Measurements from ENCODE around the gene FLAD1.
A peak's percentile ranks its signal among the peaks of the same experiment; 100 is the strongest.

FLAD1 gene

DNA sequence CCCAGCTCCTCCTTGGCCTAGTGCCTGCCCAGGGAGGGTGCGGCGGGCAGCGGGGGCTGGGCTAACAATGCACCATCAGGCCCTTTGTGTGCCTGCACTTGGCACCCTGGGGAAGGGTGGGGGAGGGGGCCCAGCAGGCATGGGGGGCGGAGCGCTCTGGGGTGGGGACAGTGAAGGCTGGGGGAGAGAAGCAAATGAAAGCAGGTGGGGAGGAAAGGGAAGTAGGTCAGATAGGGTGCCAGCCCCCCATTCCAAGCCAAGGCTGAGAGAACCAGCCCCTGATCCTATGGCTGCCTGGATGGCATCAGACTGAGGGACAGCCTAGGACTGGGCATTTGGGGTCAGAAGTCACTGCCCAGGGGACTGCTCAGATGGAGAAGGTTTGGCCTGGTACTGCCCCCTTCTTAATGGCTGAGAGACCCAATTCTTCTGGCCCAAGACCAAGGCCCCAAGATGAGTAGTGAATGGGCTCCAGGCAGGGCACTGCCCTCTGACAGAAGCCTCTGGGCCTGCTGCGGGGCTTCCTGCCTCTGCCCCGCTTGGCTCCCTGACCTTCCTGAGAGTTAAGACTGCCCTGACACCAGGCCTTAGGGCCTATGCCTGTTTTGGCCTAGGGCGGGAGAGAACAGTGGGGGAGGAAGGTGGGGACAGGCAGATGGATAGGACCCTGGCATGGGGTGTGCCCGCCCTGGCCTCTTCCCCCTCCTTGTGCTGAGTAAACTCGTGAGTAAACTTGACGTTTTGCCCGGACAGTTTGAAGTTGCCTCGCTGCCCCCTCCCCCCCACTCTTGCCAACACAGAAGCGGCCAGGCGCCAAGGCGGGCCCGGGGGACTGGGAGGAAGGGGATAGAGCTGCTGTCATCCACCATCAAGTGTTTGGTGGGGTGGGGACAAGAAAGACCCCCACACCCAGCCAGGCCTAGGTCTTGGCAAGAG is 22.2 kb downstream of the FLAD1 start:
- DNase-seq = no peak

DNA sequence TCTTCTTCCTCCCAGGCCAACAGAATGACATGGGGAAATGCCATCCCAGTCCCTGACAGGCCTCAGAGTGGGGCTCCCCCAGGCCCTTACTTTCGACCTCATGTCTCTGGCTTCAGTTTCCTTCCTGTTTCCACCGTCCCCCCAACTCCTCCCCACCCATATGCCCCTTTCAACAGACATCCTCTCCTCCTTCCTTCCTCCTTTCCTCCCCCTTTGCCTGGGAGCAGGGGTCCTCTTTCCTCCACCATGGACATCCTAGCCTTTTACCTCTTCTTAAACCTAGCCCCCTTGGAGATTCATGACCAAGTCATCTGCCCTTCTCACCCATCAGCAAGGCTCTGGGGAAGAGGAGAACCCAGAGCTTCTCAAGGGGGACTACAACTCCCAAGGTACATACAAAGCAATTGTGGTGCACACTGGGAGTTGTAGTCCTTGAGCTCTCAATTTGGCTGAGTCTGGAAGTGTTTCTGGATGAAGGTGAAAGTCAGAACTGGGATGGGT is 23.5 kb downstream of the FLAD1 start:
- DNase-seq = peak in 1 of 2 experiments; percentile 18

- DNase-seq = no peak
Measured at GRCh38 chr1:155007251-155007828, 24.2 kb downstream of the FLAD1 start.

DNA sequence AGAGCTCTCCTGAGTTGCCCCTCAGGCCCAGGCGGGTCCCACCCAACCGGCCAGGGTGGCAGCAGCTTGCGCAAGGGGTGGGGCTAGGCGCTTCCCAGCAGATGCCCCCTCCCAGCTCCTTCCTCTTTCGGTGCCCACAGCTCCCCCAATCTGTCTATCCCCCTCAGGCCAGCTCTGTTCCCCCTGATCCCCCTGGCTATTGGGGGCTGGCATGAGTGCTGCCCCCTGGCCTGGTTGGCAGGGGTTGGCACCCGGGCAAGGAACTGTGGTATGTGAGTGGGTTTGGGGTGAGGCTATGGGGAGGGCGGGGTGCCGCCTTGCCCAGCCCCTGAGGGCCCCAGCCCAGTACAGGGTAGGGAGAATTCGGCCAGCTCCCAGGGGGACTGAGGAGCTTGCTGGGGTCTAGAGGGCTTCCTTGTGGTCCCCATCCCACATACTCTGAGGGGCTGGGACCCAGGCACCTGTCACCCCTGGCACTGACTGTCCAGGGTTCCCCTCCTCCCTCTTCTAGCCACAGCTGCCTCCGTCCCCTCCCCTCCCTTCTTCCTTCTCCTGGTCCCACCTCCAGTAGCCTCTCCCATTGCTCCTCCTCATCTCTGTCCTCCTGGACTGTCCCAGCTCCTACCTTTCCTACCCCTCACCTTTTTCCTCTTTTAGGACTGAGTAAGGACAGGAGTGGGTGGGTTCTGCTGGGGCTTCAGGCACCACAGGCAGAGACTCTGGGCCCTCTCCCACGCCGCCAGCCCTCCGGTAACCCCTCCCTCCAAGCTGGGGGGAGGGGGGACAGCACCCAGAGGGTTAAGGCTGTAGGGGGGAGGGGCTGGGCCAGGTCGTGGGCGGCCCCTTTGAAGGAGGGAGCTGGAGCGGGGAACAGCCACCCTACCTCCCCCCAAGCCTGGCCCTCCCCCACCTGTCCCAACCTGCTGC is 25.1 kb downstream of the FLAD1 start:
- DNase-seq = no peak

- DNase-seq = no peak
Measured at GRCh38 chr1:155009221-155009711, 26.1 kb downstream of the FLAD1 start.

DNA sequence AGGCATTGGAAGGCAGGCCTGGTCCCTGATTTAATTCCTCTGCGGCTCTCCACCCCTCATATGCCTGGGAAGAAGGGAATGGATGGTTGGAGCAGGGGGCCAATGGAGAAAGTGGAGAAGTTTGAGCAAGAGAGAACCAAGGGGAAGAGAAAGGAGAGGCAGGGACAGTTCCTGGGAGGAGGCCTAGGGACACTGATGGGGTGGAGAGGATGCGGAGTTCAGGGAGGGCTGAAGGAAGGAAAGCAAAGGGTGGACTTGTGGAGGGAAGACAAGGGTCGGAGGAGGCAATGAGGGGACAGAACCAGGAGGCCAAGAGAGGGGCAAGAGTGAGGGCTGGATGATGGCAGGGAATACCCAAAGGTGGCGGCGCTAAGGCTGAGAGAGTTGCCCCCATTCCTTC is 26.6 kb downstream of the FLAD1 start:
- DNase-seq = no peak

DNA sequence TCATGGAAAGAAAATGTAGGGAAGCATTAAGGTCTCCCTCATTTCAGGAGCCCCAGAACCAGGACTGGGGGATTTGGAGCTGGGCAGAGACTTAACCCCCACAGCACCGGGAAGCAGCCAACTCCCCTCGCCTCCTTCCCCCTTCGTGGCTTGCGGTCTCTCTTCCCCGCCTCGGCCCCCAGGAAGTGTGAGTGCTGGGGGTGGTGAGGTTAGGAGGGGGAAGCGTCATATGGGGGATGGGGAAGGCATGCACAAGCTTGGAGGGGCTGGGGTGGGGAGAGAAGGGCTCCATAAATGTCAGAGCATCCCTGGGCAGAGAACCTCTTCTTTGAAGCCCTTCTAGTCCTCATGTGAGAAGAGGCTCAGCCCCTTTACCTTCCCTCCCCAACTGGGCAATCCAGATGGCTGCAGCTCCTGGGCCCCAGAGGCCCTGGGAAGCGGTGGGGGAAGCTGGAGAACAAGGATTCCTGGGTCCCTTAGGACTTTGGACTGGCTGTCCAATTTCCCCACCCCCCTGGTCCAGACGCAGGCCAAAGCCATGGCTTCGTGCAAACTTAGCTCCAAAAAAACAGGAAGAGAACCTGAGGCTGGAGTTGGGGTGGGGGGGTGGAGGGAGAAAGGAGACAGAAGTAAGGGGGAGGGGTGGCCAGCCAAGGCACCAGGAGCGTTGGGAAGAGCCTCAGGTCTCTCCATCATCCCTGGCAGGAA is 27.2 kb downstream of the FLAD1 start:
- no peak for DNase-seq

- no peak for DNase-seq
Measured at GRCh38 chr1:155011004-155011416, 27.9 kb downstream of the FLAD1 start.

DNA sequence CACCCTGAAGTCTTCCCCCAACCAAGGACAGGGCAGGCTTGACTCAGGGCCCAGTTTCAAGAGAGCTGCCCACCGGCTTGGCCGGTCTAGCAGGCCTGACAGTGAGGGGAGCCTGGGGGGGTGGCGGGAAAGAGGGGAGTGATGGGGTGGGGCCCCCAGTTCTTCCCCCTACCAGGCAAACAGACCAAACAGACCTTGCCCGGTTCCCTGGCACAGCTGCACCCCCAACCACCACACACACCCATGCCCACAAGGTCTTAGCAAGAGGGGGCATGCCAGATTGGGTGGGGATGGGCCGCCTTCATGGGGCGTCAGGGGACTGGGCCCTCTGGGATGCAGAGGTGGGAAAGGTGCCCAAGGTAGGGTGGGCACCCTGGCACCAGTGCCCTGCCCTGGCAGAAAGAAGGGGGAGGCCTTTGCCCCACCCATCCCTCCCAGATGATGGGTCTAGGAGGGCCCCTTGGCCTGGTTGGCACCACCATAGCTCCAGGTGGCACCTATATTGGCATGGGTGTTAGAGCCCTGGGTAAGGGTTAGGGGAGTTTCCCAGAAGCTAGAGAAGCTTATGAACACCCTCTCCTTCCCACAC is 28.4 kb downstream of the FLAD1 start:
- DNase-seq = no peak

- DNase-seq = no peak
Measured at GRCh38 chr1:155012026-155012546, 28.9 kb downstream of the FLAD1 start.

GRCh38 chr1:155012776-155013602 is 29.8 kb downstream of the FLAD1 start:
- no peak for DNase-seq

DNA sequence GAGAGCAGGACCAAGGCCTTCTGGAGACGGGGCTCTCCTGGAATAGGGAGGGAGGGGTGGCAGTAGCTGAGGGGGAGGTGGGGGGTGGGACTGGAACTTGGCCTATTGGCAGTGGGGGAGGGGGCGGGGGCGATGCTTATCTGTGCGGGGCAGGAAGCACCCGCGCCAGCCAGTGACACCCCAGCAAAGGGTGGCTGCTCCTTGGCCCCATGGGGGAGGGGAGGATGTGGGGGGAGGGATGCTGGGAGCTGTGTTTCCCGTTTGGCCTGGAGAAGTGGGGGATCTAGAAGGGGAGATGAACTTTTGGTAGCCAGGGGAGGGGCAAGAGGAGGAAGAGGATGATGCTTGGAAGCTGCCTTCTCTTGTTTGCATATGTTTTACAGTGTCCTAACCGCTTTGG is 30.5 kb downstream of the FLAD1 start:
- DNase-seq = no peak

GRCh38 chr1:155014709-155015508 is 31.8 kb downstream of the FLAD1 start:
- no peak for DNase-seq

GRCh38 chr1:155015527-155016230 is 32.5 kb downstream of the FLAD1 start:
- no peak for DNase-seq

DNA sequence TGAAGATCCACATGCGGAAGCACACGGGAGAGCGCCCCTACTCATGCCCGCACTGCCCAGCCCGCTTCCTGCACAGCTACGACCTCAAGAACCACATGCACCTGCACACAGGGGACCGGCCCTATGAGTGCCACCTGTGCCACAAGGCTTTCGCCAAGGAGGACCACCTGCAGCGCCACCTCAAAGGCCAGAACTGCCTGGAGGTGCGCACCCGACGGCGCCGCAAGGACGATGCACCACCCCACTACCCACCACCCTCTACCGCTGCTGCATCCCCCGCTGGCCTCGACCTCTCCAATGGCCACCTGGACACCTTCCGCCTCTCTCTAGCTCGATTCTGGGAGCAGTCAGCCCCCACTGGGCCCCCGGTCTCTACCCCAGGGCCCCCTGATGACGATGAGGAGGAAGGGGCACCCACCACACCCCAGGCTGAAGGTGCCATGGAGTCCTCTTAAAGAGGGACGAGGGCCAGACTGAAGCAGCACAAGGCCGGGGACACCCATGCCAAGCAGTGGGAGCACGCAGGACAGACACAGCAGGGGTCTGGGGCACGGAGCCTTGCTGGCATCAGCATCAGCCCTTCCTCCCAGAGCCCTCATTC is 33.2 kb downstream of the FLAD1 start:
- no peak for DNase-seq

GRCh38 chr1:155017041-155017945 is 34.1 kb downstream of the FLAD1 start:
- DNase-seq = peak; percentile 32 to 62

- no peak for DNase-seq
Measured at GRCh38 chr1:155017946-155018316, 34.8 kb downstream of the FLAD1 start.

Measured in SW 1271 (cell line).